CD4-positive, alpha-beta T cell treated with Interleukin-10 for 1 hour (primary cell): Measurements from ENCODE around the gene SYS1.

ENCODE experiments used
- DNase-seq: peaks from one replicate; pipeline ENCODE4 v3.0.0-alpha.2; 2020

The SYS1 gene

DNA sequence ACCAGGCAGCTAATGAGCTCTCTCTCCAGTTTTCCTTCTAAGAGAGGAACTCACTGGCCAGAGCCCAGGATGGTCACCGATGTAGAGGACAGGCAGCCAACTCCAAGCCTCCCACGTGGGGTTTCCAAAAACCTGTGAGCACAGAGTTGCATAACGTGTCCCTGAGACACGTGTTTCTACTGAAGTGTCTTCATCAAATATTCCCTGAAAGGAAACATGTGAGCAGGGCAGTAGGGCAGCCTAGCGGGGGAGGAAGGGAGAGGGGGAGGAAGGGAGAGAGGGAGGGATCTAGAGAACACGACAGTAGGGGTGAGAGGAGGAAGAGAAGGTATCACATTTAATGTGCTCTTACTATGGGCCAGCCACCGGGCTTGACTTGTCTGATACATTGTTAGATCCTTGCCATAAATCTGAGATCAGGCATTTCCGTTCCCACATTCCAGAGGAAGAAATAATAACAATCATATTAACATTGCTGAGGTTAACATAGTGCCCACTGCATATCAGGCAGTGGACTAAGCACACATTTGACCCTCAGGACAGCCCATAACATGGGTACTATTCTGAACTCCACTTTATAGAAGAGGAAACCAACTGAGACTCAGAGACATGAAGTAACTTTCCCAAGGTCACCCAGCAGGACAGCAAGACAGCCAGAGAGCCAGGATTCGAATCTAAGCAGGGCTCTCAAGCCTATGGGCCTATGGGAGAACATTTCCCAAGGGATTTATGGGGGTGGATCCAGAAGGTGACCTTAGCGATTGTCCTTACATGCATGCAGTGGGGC, 4.5 kb upstream of the SYS1 start:
- no peak for DNase-seq

GRCh38 chr20:45359069-45359405, 3.9 kb upstream of the SYS1 start:
- DNase-seq, result no peak

GRCh38 chr20:45359406-45360148, 3.4 kb upstream of the SYS1 start:
- DNase-seq, result no peak

GRCh38 chr20:45361793-45362192, 1.2 kb upstream of the SYS1 start:
- DNase-seq, result no peak

- DNase-seq, result no peak
Observed at GRCh38 chr20:45363611-45364492, 896 bp downstream of the SYS1 start.

DNA sequence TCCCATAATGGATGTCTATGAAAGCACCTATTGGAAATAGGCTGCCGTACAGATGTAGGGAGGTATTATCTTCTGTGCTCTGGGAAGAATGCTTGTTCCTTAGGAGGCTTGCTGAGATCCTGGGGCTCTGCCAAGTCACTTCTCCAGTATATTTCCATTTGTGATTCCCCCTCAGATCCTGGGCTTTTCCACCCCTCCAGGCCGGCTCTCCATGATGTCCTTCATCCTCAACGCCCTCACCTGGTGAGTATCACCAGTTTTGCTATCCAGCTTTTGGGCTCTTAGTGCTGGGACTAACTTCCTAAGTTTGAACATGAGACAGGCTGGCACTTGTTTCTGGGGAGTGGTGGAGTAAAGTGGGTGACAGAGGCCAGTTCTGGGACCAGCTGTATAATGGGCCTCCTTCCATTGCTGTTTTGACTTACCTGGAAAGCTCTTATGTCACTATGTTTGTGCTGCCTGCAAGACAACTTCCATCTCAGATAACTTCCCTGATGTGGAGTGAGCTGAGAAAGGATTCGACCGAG, 2.6 kb downstream of the SYS1 start:
- DNase-seq, result no peak

DNA sequence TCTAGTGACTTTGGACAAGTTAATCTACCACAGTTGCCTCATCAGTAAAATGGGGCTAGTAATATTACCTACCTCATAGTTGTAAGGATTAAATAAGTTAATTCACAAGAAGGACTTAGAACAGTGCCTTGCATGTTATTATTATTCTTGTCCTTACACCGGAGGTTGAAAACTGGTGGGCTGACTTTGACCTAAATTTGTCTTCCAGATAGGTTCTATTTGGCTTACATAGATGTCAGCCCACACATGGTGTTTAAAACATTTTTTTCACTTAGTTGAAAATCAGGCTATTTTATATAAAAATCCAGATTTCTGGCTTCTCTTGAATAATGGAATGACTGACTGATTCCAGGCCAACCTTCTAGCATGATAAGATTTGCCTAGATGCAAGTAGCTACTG, 3.2 kb downstream of the SYS1 start:
- no peak for DNase-seq

GRCh38 chr20:45366631-45367030, 3.7 kb downstream of the SYS1 start:
- no peak for DNase-seq

DNA sequence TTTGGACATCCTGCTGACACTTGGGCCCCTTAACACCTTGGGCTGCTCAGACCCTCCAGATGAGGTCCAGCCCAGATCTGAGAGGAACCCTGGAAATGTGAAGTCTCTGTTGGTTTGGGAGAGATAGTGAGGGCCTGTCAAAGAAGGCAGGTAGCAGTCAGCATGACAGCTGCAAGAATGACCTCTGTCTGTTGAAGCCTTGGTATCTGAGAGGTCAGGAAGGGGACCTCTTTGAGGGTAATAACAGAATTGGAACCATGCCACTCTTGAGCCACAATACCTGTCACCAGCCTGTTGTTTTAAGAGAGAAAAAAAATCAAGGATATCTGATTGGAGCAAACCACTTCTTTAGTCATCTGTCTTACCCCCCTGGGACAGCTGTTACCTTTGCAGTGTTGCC, 4.2 kb downstream of the SYS1 start:
- no peak for DNase-seq

GRCh38 chr20:45368221-45368980, 5.4 kb downstream of the SYS1 start:
- DNase-seq, result peak; percentile 59

DNA sequence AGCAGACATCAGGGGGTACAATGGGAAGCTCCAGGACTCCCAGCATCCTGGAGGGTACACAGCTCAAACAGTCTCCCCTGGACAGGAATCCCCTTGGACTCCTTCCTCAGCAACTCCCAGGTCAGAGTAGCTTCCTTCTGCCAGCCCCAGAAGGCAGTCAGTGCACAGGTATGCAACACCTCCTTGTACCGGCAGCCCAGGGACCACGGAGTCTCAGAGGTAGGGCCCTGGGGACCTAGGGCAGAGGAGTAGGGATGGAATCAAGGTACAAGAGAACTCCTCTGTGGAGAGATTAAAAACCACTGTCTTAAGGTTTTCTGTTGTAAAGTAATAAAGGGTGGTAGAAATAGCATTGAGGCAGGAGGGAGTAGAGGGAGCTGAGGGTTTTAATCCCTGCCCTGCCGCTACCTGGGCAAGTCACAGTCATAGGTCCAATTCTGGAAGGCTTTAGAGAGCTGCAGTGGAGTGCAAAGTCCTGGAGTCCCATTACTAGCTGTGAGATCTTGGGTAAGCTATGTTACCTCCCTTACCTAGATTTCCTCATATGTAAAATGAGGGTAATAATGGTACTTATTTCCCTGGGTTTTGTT, 7.7 kb downstream of the SYS1 start:
- DNase-seq, result no peak

DNA sequence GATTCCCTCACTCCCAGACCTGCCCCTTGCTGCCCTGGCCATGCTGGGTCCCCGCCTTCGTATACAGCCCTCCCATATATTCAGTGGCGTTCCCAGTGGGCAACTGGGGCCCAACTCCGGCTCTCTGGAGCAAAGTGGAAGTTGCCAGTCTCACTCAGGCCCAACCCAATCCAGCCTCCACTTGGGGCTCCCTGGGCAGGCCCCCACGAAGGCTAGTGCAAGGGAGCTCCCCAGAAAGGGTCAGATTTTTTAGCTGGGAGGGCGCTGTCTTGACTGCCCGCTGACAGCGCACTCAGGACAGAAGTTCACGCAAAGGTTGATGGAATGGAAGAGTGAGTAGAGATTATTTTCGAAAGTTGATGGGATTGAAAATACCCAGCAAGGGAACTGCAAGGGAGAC, 9.3 kb downstream of the SYS1 start:
- no peak for DNase-seq

- DNase-seq, result no peak
Observed at GRCh38 chr20:45372646-45373352, 9.8 kb downstream of the SYS1 start.

GRCh38 chr20:45373353-45374100, 10.6 kb downstream of the SYS1 start:
- DNase-seq, result peak; percentile 91

DNA sequence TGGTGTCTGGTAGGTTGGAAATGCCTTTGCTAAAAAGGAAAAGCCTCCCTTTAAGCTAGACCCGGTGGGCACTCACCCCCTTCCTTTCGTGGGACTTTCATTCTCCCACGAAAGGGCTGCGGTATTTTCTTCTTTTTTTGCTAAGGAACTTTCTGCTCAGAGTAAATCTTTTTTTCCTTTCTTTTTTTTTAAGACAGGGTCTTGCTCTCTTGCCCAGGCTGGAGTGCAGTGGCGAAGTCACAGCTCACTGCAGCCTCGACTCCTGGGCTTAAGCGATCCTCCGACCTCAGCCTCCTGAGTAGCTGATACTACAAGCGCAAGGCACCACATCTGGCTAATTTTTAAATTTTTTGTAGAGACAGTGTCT, 11.1 kb downstream of the SYS1 start:
- DNase-seq, result no peak

GRCh38 chr20:45374966-45375365, 12.0 kb downstream of the SYS1 start:
- DNase-seq, result no peak

GRCh38 chr20:45377269-45377668, 14.3 kb downstream of the SYS1 start:
- no peak for DNase-seq

GRCh38 chr20:45378191-45378590, 15.2 kb downstream of the SYS1 start, which contains the start of gene TP53TG5:
Gene TP53TG5 (minus strand): TSS chr20:45378325. CDS start chr20:45378236, 89 bp downstream.
- DNase-seq, result no peak

GRCh38 chr20:45387274-45387673, 24.3 kb downstream of the SYS1 start:
- DNase-seq, result no peak

DNA sequence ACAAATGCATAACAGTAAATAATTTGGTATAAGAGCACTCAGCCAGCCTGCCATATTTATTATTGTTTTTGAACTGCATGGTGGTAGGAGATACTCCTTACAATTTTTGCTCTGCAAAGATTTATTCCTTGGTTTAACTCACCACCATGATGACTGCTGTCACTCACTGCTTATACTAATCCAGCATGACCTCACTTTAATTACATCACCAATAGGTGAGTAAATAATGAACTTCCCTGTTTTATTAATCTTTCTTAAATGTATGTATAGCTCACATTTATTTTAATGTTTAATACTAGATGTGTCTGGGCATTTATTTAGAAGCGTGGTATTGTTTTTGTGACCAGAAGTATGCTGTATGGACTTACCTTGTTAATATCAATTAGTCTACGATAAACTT, 28.0 kb downstream of the SYS1 start:
- DNase-seq, result no peak

- no peak for DNase-seq
Observed at GRCh38 chr20:45391559-45391958, 28.6 kb downstream of the SYS1 start.
